Gastrocnemius medialis (tissue), 4 donors: ENCODE data around the gene TCF12.
A peak's percentile ranks its signal among the peaks of the same experiment; 100 is the strongest.

Experiments used
- CTCF ChIP-seq, 5 experiments: fragments of 450-650 bp in 3 of 5; fragments of 200-600 bp in 2 of 5; sonication (generic) in 2 of 5; IDR thresholded peaks in 4 of 5; conservative IDR thresholded peaks in 1 of 5; 1 replicate in 4 of 5; 2 replicates in 1 of 5; pipeline ENCODE4 v1.5.1; 2016 to 2019; ENCODE audit warnings: antibody characterized with exemption in 5 of 5, mild to moderate bottlenecking in 3 of 5, moderate library complexity in 3 of 5
- POLR2A ChIP-seq, 2 donors: fragments of 450-650 bp; IDR thresholded peaks; one replicate each; pipeline ENCODE4 v1.6.1; 2017; ENCODE audit warnings: antibody characterized with exemption in 2 of 2, mild to moderate bottlenecking in 2 of 2, moderate library complexity in 2 of 2

GRCh38 chr15:57111002-57111401 lies 192.6 kb downstream of the TCF12 start:
- TF ChIP-seq CTCF (IDR thresholded peaks at IDR 0.05 in 4 of 5, conservative IDR thresholded peaks at IDR 0.05 in 1 of 5) (peak in 2 of 5 experiments; percentile 23 to 24), POLR2A (IDR thresholded peaks at IDR 0.05) (no peak)
